Epithelial cell of prostate (primary cell): ENCODE data around the gene VPS35.

Source experiments
- DNase-seq: peaks from one replicate; pipeline ENCODE4 v3.0.0-alpha.2; 2011; ENCODE audit warnings: low read depth, low spot score
- H3K27ac ChIP-seq: fragments of 450-650 bp; 2 replicates; pipeline ENCODE4 v1.5.1; 2017; ENCODE audit warnings: mild to moderate bottlenecking

The VPS35 gene

GRCh38 chr16:46621006-46621933 lies 67.7 kb downstream of the VPS35 start, which contains the start of gene SHCBP1:
Gene SHCBP1, minus strand, starts transcription at chr16:46621379. Its CDS starts 20 bp downstream, at chr16:46621359.
- DNase-seq = no peak
- no peak within 1 kb of the TSS for H3K27ac ChIP-seq

GRCh38 chr16:46620266-46621005 lies 68.5 kb downstream of the VPS35 start:
- H3K27ac ChIP-seq = no peak overlapping the region
- no peak for DNase-seq

- no peak for DNase-seq
- no peak overlapping the region for H3K27ac ChIP-seq
Observed at GRCh38 chr16:46618516-46618915, 70.5 kb downstream of the VPS35 start.

GRCh38 chr16:46614006-46614405 lies 75.0 kb downstream of the VPS35 start:
- H3K27ac ChIP-seq = no peak overlapping the region
- no peak for DNase-seq

GRCh38 chr16:46613352-46613751 lies 75.6 kb downstream of the VPS35 start:
- H3K27ac ChIP-seq = no peak overlapping the region
- no peak for DNase-seq

GRCh38 chr16:46612121-46612520 lies 76.9 kb downstream of the VPS35 start:
- no peak overlapping the region for H3K27ac ChIP-seq
- DNase-seq = no peak

- no peak for DNase-seq
Observed at GRCh38 chr16:46607529-46607928, 81.4 kb downstream of the VPS35 start.

GRCh38 chr16:46606231-46606630 lies 82.7 kb downstream of the VPS35 start:
- H3K27ac ChIP-seq = no peak overlapping the region
- DNase-seq = no peak

More at GRCh38 chr16:46607529-46607928, 81.4 kb downstream of the VPS35 start:
- H3K27ac ChIP-seq = no peak overlapping the region
